ENCODE measurements around the gene SLC9A7.

The SLC9A7 gene

DNA sequence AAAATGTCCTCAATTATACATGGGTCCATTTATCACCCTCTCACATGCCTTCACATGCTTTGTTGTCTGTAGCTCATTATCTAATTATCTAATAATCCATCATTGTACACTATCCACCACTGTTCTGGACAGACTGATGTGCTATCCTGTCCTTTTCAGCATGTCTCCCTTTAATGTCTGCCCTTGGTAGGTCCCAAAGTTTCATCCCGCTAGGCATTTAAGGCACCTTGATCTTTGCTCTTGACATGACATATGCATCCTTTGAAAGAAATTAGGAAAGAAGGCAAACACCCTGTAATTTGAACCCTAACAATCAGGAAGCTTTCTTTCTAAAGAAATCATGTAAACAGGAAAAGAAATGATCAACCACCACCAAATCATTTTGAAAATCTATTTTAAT is 179.7 kb downstream of the SLC9A7 start:
- no peak overlapping the region for H3K4me3 ChIP-seq (ENCODE audit: low read depth, low read length)
- peaks cover 19% of the 10 kb centered on the region for H3K27me3 ChIP-seq
- H3K9me3 ChIP-seq: no peaks in the 10 kb centered on the region
- no peak for DNase-seq
- H3K36me3 ChIP-seq: no peaks in the 10 kb centered on the region
- no peaks in the 10 kb centered on the region for H3K4me1 ChIP-seq
- TF ChIP-seq, protein P1, sequence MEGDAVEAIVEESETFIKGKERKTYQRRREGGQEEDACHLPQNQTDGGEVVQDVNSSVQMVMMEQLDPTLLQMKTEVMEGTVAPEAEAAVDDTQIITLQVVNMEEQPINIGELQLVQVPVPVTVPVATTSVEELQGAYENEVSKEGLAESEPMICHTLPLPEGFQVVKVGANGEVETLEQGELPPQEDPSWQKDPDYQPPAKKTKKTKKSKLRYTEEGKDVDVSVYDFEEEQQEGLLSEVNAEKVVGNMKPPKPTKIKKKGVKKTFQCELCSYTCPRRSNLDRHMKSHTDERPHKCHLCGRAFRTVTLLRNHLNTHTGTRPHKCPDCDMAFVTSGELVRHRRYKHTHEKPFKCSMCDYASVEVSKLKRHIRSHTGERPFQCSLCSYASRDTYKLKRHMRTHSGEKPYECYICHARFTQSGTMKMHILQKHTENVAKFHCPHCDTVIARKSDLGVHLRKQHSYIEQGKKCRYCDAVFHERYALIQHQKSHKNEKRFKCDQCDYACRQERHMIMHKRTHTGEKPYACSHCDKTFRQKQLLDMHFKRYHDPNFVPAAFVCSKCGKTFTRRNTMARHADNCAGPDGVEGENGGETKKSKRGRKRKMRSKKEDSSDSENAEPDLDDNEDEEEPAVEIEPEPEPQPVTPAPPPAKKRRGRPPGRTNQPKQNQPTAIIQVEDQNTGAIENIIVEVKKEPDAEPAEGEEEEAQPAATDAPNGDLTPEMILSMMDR (IDR thresholded peaks at IDR 0.05; ENCODE audit: low read depth, low read length): no peak

DNA sequence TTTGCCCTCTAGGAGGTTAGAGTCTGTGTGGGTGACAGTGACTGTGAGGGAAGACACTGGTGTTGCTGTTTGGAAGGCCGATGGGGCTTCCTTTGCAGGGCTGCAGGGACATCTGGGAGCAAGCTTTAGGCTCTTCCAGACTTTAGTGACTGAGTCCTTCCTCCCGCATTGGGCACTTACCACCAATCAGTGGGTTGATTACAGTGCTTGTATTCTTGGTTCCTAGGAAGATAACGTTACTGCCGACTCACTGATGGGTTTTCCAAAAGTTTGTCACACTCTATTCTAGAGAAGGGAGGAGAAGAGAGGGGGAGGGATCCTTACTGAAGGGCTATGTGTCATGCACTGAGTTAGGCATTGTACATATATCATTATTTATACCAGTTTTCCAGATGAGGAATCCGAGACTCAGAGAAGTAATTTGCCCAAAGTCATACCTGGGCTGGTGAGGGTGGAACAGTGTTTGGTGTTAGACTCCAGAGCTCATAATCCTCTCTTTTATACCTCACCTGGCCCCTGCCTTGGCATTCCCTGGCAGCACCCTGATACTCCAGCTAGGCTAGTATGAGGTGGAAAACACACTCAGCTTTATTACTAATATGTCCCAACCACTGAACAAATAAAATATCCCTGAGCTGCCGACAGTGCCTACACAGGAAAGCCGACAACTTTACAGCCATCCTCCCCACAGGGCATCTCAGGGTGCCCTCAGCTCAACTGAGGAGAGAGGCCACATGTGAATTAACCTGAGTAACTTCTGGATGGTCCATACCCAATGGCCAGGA is 181.5 kb downstream of the SLC9A7 start:
- Histone ChIP-seq H3K9me3 (no peaks in the 10 kb centered on the region), H3K4me3 (ENCODE audit: low read depth, low read length) (no peak overlapping the region), H3K27me3 (peaks cover 24% of the 10 kb centered on the region), H3K36me3 (no peaks in the 10 kb centered on the region), H3K4me1 (no peaks in the 10 kb centered on the region)
- TF ChIP-seq, protein P1 (IDR thresholded peaks at IDR 0.05; ENCODE audit: low read depth, low read length): no peak
- no peak for DNase-seq

DNA sequence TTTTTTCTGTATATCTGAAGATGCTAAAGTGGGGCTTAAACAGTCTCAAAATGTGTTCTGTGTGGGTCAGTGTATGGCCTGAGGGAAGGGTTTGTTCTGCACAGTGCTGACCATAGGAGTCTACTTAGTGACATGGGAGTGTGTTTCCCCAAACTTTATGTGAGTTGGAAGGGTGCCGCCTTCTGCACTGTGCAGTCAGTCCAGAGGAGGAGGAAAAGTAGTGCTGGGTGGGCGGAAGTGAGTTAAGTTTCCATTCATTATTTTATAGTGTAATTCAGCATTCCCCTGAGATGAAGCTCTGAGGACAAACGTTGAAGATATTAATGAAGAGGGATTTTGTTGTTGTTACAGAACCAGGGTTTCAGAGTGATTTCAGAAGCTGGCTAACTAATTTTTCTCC is 182.5 kb downstream of the SLC9A7 start:
- H3K4me1 ChIP-seq: no peaks in the 10 kb centered on the region
- no peak overlapping the region for H3K4me3 ChIP-seq (ENCODE audit: low read depth, low read length)
- TF ChIP-seq, protein P1 (IDR thresholded peaks at IDR 0.05; ENCODE audit: low read depth, low read length): no peak
- no peak for DNase-seq
- H3K9me3 ChIP-seq: no peaks in the 10 kb centered on the region
- no peaks in the 10 kb centered on the region for H3K36me3 ChIP-seq
- peaks cover 24% of the 10 kb centered on the region for H3K27me3 ChIP-seq

DNA sequence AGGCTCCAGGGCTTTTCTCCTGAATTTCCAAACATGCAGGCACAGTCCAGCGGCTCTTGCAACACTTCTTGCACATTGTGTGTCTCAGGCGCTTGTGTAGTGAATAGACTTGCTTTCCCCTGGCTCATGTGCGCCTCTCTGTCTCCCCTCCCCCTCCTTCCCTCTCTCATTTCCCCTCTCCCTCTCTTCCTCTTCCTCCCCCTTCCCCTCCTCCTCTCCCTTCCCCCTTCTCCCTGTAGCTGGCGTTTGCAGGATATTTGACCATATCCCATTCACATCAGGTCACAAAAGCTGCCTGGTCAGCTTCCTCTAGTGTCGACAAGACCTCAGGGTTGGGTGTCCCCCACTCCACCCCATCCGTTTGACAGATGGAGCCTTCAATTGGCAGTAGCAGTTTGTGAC is 182.9 kb downstream of the SLC9A7 start:
- TF ChIP-seq, protein P1 (IDR thresholded peaks at IDR 0.05; ENCODE audit: low read depth, low read length): no peak
- Histone ChIP-seq H3K4me3 (ENCODE audit: low read depth, low read length) (no peak overlapping the region), H3K27me3 (peaks cover 24% of the 10 kb centered on the region), H3K4me1 (no peaks in the 10 kb centered on the region), H3K36me3 (no peaks in the 10 kb centered on the region), H3K9me3 (no peaks in the 10 kb centered on the region)
- no peak for DNase-seq

DNA sequence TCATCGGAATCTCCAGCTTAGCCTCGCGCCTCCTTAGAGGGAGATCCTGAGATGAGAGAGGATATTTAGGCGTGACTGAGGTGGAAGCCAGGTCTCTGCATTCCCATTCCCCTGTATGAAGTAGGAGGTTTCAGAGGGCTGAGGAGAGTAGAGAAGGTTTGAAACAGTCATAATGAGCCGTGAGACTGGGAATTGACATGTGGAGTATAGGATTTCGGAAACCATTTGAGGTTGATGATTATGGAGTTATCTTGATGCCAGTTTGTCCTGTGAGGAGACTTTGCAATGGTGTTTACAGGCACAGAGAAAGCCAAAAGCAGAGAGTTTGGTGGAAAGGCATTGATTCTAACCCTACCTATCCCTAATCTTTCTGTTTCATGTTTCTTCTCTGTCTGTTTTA is 183.3 kb downstream of the SLC9A7 start:
- TF ChIP-seq, protein P1 (IDR thresholded peaks at IDR 0.05; ENCODE audit: low read depth, low read length): no peak
- H3K4me3 ChIP-seq (ENCODE audit: low read depth, low read length): no peak overlapping the region
- H3K27me3 ChIP-seq: peaks cover 24% of the 10 kb centered on the region
- no peaks in the 10 kb centered on the region for H3K9me3 ChIP-seq
- H3K36me3 ChIP-seq: no peaks in the 10 kb centered on the region
- no peak for DNase-seq
- H3K4me1 ChIP-seq: no peaks in the 10 kb centered on the region

DNA sequence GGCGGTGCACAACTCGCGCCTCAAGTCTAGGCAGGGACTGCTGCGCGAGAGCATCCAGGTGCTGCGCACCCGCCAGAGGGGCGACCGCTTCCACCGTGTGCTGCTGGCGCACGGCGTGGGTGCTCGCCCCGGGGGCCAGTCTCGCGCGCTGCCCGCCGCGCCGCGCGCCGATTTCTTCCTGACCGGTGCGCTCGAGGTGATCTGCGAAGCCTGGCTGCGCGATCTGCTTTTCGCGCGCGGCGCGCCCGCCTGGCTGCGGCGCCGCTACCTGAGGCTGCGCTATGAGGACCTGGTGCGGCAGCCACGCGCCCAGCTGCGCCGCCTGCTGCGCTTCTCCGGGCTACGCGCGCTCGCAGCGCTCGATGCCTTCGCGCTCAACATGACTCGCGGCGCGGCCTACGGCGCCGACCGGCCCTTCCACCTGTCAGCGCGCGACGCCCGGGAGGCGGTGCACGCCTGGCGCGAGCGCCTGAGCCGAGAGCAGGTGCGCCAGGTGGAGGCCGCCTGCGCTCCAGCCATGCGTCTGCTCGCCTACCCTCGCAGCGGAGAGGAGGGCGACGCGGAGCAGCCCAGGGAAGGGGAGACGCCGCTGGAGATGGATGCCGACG is 184.0 kb downstream of the SLC9A7 start:
- Histone ChIP-seq H3K4me3 (ENCODE audit: low read depth, low read length) (no peak overlapping the region; the same call in 1 of the 2 replicates), H3K27me3 (peaks cover 24% of the 10 kb centered on the region), H3K36me3 (no peaks in the 10 kb centered on the region), H3K9me3 (no peaks in the 10 kb centered on the region), H3K4me1 (no peaks in the 10 kb centered on the region)
- DNase-seq: peak; percentile 12
- TF ChIP-seq, protein P1 (IDR thresholded peaks at IDR 0.05; ENCODE audit: low read depth, low read length): no peak
